D341Med (cell line): ENCODE results near the gene ARHGAP33.
A peak's percentile ranks its signal among the peaks of the same experiment; 100 is the strongest.

ENCODE experiments used
- DNase-seq: peaks from one replicate; pipeline ENCODE4 v3.0.0; 2012; ENCODE audit warnings: low spot score

Gene ARHGAP33

GRCh38 chr19:35775298-35776101 is at the start of gene ARHGAP33:
ARHGAP33 (plus strand) TSS chr19:35775564; CDS start chr19:35775659, 95 bp downstream.
- peak; percentile 100 for DNase-seq

GRCh38 chr19:35727053-35727955 is 48.1 kb upstream of the ARHGAP33 start:
- DNase-seq, result no peak

- DNase-seq, result no peak
Observed at GRCh38 chr19:35727956-35728706, 47.2 kb upstream of the ARHGAP33 start.

GRCh38 chr19:35729021-35729420 is 46.3 kb upstream of the ARHGAP33 start:
- no peak for DNase-seq

GRCh38 chr19:35729763-35730162 is 45.6 kb upstream of the ARHGAP33 start:
- DNase-seq, result no peak

GRCh38 chr19:35730326-35730725 is 45.0 kb upstream of the ARHGAP33 start:
- no peak for DNase-seq

GRCh38 chr19:35731353-35731752 is 44.0 kb upstream of the ARHGAP33 start:
- no peak for DNase-seq

- no peak for DNase-seq
Observed at GRCh38 chr19:35731779-35732405, 43.5 kb upstream of the ARHGAP33 start.

- DNase-seq, result no peak
Observed at GRCh38 chr19:35732540-35733179, 42.7 kb upstream of the ARHGAP33 start.

GRCh38 chr19:35733180-35734125 is 41.9 kb upstream of the ARHGAP33 start:
- DNase-seq, result no peak

GRCh38 chr19:35734273-35734672 is 41.1 kb upstream of the ARHGAP33 start:
- DNase-seq, result no peak

- no peak for DNase-seq
Observed at GRCh38 chr19:35734889-35735288, 40.5 kb upstream of the ARHGAP33 start.

- DNase-seq, result no peak
Observed at GRCh38 chr19:35736913-35737886, 38.2 kb upstream of the ARHGAP33 start.

- DNase-seq, result no peak
Observed at GRCh38 chr19:35738021-35738886, 37.1 kb upstream of the ARHGAP33 start.

- DNase-seq, result no peak
Observed at GRCh38 chr19:35738887-35739229, 36.5 kb upstream of the ARHGAP33 start.

GRCh38 chr19:35739275-35740107 is 35.9 kb upstream of the ARHGAP33 start:
- DNase-seq, result no peak

GRCh38 chr19:35740108-35740422 is 35.3 kb upstream of the ARHGAP33 start:
- DNase-seq, result no peak
